ENCODE results near the gene PUM1.
A peak's percentile ranks its signal among the peaks of the same experiment; 100 is the strongest.
"Not testable (repeated sequence)": the region's sequence is repeated elsewhere in the genome, so short reads cannot be mapped to it uniquely, and the experiment has no call there.

PUM1 gene

GRCh38 chr1:30995990-30996612 lies 69.4 kb downstream of the PUM1 start:
- peak; percentile 35 for DNase-seq (ENCODE audit: low spot score)

GRCh38 chr1:30991862-30992606 lies 73.5 kb downstream of the PUM1 start:
- no peak for DNase-seq (ENCODE audit: low spot score)

GRCh38 chr1:30990591-30990990 lies 74.9 kb downstream of the PUM1 start:
- DNase-seq (ENCODE audit: low spot score) = no peak

DNA sequence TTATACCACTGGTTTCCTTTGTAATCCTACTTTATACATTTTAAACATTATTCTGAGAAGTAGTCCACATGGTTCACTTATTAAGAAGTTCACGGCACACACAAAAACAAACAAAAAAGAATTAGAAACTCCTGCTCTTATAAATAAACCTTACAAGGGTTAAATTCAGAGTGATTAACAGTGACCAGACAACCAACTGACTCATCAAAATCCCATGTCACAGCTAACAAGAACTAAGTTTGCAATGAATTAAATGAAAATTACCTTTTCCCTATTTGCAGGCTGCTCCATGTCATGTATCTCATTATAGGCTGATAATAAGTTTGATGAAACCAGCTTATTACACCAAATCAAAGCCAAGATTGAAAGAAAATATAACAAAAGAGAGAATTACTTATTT lies 77.5 kb downstream of the PUM1 start:
- no peak for DNase-seq (ENCODE audit: low spot score)

- no peak for DNase-seq (ENCODE audit: low spot score)
These were observed 78.8 kb downstream of the PUM1 start for GRCh38 chr1:30986755-30987154.

DNA sequence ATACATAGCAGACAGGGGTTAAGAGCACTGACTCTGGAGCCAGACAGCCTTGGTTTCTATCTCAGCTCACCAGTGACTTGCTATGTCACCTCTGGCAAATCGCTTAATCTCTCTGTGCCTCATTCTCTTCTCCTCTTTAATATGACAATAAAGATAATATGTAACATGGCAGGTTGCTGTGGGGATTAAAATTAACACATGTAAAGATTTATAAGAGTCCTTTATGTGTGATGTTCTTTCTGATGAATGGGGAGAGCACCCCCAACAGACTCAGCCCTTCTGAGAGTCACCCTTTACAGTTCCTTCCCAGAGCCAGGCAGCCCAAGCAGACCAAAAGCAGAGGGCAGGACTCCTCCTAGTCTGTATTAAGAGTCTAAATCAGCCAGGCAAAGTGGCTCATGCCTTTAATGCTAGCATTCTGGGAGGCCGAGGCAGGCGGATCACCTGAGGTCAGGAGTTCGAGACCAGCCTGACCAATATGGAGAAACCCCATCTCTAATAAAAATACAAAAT lies 80.5 kb downstream of the PUM1 start:
- DNase-seq (ENCODE audit: low spot score) = no peak

- no peak for DNase-seq (ENCODE audit: low spot score)
These were observed 81.2 kb downstream of the PUM1 start for GRCh38 chr1:30984165-30984889.

DNA sequence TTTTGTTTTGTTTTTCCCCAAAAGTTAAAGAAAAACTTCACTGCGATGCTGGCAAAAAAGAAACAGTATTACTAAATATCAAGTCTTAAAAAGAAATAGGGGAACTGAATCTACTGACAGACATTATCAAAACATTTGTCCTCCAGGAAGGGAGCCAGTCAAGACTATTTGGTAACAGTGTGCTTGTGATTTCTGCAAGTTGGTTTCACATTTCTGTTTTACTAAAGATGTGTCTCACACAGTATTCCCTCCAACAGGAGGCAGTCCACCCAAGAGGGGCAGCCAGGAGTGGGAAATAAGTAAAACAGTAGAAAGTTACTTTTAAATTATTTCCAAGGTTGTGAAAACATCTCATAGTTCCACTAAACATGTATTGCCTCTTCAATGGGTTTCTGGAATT lies 82.6 kb downstream of the PUM1 start:
- DNase-seq (ENCODE audit: low spot score) = no peak

DNA sequence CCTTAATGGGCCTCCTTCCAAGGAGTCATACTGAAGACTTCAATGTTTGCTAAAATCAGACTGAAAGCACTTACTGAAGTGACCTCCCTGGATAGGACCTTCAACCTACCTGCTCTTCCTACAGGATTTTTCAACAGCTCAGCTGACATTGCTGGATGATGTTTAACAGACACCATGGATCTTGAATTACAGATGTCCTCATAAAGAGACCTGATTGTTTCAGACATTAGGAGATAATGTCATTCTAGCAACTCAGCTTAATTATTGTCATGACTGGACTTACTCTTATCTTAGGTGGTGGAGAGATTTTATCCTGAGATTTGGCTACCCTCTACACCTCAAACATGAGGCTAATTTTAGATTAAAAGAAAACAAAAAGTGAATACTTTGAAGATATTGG lies 83.1 kb downstream of the PUM1 start:
- DNase-seq (ENCODE audit: low spot score) = no peak

GRCh38 chr1:30981172-30981571 lies 84.3 kb downstream of the PUM1 start:
- no peak for DNase-seq (ENCODE audit: low spot score)

DNA sequence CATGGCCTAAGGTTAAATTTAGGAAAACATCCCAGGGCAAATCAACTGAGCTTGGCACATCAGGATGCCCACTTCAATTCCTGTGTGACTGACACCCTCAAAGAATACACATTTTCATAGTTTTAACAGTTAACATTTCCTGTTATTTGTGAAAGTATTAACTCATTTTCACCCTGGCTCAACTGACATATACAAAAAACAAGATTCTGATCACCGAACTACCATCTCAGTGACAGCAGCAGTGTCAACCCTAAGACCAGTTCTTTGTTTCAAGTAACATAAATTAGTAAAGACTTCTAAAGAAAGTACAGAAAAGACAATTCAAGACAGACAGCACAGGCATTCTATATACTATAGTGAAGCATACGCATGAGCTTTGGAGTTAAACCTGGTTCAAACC lies 88.0 kb downstream of the PUM1 start:
- DNase-seq (ENCODE audit: low spot score) = no peak

GRCh38 chr1:30977105-30977504 lies 88.4 kb downstream of the PUM1 start:
- DNase-seq (ENCODE audit: low spot score) = no peak

DNA sequence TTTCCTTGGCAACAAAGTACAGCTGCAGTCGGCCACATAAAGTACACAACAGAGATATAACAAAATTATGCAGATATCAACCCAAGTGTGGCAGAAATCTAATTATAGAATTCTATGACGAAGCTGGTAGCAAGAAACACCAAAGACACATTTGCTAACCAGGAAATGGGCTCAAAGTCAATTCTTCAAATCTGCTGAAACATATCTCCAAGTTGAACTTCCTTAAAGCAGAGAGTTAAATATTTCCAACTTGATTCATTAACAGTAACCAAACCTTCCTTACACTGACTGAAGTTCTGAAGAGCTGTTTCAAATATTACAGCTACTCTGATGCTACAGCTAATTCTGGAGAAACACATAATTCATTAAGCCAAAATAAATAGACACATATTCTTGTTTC lies 89.4 kb downstream of the PUM1 start:
- no peak for DNase-seq (ENCODE audit: low spot score)

GRCh38 chr1:30975217-30975616 lies 90.3 kb downstream of the PUM1 start:
- DNase-seq (ENCODE audit: low spot score) = no peak

DNA sequence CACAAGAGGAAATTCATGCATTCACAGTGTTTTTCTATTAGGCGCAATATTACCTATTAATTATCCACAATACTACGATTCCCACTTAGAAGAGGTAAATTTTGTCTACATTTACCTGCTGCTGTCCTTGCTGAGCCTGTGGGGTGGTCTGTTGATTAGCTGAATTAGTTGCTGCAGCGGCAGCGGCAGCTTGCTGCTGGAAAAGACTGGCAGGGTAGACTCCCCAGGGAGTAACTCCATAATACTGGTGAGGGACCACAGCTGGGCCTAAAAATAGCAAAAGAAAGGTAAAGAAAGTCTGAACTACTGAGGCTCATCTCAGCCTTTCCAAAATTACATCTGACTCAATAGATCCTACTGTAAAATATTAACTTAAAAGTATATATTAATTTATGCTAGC lies 91.0 kb downstream of the PUM1 start:
- no peak for DNase-seq (ENCODE audit: low spot score)

DNA sequence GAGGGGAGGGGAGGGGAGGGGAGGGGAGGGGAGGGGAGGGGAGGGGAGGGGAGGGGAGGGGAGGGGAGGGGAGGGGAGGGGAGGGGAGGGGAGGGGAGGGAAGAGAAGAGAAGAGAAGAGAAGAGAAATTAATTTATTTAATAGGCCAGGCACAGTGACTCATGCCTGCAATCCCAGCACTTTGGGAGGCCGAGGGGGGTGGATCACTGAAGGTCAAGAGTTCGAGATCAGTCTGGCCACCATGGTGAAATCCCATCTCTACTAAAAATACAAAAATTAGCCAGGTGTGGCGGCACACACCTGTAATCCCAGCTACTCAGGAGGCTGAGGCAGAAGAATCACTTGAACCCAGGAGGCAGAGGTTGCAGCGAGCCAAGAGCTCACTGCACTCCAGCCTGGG lies 93.2 kb downstream of the PUM1 start:
- not testable (repeated sequence) for DNase-seq (ENCODE audit: low spot score)

DNA sequence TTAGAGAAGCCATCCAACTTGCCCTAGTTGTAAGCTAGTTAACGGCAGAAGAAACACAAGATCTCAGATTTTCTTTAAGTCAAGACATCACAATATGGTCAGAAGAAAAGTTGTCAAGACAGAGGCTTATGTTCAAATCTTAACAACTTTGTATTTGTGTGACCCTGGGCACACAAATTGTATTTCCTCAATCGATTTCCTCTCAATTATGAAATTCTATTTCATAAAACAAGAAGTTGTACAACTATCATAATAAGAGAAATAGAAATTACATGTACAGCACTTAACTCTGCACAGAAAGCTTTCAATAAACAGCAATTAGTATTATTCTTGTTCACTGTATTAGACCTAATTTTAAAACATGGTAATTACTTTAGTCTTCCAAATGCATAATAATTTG lies 94.0 kb downstream of the PUM1 start:
- no peak for DNase-seq (ENCODE audit: low spot score)

GRCh38 chr1:30969903-30970302 lies 95.6 kb downstream of the PUM1 start:
- DNase-seq (ENCODE audit: low spot score) = no peak

- DNase-seq (ENCODE audit: low spot score) = peak; percentile 36
These were observed 97.1 kb downstream of the PUM1 start for GRCh38 chr1:30968220-30968971.

GRCh38 chr1:30966690-30967369 lies 98.7 kb downstream of the PUM1 start:
- no peak for DNase-seq (ENCODE audit: low spot score)

- DNase-seq (ENCODE audit: low spot score) = peak; percentile 39
These were observed 99.5 kb downstream of the PUM1 start for GRCh38 chr1:30965924-30966599.
